Measurements from ENCODE around the gene SP100.

DNA sequence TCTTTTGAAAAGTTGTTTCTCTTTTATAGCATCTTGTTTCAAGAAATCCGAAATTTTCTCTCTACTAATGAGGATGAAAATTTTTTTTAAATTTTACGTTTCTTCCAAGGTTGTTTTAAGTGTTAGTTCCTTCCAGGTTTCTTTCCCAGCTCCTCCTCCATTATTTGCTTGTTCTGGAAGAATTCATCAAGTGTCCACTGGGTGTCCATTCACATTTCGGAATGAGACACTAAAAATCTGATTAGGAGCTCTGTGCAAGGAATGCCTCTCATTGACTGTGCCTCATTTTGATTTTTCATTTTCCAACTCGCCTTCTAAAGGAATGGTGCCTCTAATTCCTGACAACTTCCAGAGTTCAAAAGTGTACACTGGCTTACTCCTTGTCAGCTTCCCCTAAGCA lies 6.1 kb downstream of the SP100 start:
- TF ChIP-seq POLR2A (IDR thresholded peaks at IDR 0.05) (no peak), EP300 (IDR thresholded peaks at IDR 0.05) (no peak)
